ENCODE measurements around the gene C17orf75.

C17orf75 gene

DNA sequence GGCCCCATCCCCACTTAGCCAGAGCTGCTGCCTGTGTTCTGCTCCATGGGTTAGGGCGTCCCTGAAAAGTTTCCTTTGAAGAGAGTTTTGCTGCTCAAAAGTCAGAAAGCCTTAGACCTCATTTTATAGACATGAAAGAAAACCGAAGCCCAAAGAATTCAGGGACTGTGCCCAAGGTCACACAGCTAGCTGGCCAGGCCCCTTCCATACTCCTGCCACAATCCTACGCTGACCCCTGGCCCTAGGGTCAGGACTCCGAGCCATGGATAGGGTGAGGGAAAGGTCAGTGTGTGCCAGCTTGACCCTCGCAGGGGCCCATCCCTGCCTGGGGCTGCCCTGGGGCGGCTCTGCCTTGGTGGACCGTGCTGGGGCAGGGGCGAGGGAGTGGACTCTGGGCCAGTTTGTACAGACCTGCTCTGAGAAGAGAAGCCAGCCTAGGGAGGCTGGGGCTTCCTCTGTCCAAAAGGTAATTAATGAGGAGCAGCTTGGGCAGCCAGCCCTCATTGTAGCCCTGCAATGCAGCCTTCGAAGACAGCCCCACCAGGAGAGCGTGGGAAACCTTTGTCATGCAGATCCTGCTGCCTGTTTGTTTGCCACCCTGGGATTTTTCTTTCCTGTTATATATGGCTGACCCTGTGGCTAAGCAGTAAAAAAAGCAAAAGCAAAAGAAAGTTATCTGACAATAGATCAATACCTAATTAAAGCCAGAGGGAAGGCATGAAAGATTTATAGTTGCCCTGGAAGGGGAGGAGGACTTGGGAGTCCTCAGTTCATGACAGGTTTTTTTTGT lies 38.9 kb downstream of the C17orf75 start:
- DNase-seq: no peak

- no peak for DNase-seq
These were observed 39.9 kb downstream of the C17orf75 start for GRCh38 chr17:32302037-32302436.

- DNase-seq: no peak
These were observed 42.3 kb downstream of the C17orf75 start for GRCh38 chr17:32299580-32300164.

GRCh38 chr17:32298721-32299579 lies 43.0 kb downstream of the C17orf75 start:
- DNase-seq: no peak

DNA sequence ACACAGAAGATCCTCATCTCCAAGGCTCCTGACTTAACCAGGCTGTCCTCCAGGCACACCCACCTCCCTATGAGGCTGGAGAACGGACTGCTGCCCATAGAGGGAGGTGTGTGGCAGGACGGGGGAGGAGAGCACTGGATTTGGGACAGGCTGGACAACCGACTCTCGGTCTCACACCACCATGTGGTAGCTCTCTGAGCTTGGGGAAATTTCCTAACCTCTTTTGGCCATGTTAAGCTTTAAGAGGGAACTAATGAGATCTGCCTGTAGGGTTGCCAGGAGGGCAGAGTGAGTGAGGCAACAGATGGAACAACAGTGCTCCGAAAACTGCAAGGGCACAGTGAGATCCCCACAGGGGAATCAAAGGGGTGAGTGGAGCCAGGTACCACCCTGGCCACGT lies 43.7 kb downstream of the C17orf75 start:
- no peak for DNase-seq

GRCh38 chr17:32297860-32298259 lies 44.1 kb downstream of the C17orf75 start:
- DNase-seq: no peak

DNA sequence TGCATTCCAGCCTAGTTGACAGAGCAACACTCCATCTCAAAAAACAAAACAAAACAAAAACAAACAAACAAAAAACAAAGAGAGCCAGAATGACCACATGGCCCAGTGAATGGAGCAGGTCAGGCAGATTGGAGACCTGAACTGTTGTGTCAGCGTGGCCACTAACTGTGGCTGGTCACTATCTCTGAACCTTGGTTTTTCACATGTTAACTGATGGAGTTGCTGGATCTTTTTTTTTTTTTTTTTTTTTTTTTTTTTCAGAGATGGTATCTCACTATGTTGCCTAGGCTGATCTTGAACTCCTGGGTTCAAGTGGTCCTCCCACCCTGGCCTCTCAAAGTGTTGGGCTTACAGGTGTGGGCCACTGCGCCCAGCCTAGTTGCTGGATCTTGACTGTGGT lies 44.5 kb downstream of the C17orf75 start:
- DNase-seq: no peak

GRCh38 chr17:32292094-32292493 lies 49.9 kb downstream of the C17orf75 start:
- DNase-seq: no peak

DNA sequence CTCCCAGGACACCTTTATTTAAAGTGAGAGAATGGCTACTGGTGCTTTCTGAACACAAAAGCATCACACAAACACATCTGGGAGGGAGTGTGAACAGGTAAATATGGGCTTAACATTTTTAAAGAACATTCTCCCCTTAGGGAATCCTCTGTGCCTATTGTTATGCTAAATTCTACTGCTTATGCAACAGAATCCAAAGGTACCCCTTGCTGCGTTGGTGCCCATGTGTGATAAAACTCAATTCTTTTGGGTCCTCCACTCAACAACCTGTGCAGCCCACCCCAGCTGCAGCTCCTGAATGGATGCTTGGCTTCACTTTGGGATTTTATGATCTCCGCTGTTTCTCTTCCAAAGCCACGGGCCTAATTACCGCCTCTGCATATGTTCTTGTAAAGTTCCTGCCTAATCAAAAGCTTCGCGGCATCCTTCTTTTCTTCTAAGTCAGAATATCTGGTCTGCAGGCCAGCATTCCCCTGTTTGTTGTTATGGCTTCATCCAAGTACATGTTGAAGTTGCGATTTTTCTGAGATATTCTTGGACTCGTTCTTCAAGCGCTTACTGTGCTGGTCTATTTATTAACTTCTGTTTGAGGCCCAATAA lies 52.4 kb downstream of the C17orf75 start:
- DNase-seq: no peak

GRCh38 chr17:32288615-32289014 lies 53.4 kb downstream of the C17orf75 start:
- DNase-seq: no peak

GRCh38 chr17:32287804-32288511 lies 54.0 kb downstream of the C17orf75 start:
- DNase-seq: no peak

- no peak for DNase-seq
These were observed 55.5 kb downstream of the C17orf75 start for GRCh38 chr17:32286518-32286900.

DNA sequence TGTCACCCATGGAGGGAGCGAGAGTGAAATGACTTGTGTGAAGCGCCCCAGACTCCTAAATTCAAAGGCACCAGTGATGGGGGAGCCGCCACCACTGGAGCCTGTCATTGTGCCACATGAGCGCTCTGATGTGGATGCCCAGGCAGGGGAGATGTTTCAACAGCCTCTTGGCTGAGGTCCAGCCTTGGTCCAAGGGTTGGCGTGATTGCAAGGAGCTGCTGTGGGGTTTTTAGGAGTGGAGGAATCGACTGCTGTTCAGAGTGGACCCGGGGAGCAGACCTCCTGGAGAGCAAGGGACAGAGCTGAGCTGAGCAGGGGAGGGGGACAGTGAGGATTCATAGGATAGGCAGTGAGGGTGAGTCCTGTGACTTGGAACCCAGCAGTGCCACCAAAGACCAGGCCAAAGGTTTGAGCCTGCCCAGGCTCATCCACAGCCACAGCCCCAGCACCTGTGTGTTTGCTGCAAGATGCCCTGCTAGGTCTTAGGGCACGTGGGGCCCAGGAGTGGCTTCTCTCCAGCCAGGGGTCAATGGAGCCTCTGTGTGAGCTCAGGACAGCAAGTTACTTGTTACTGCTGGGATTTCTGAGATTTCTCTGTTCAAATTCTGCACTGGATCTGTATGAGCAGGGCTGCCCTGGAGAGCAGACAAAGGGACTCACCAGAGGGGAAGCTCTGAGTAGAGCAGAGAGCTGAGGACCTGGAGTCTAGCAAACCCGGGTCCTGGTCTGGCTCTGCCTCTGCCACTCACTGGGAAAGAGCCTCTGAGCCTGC lies 56.0 kb downstream of the C17orf75 start:
- no peak for DNase-seq

DNA sequence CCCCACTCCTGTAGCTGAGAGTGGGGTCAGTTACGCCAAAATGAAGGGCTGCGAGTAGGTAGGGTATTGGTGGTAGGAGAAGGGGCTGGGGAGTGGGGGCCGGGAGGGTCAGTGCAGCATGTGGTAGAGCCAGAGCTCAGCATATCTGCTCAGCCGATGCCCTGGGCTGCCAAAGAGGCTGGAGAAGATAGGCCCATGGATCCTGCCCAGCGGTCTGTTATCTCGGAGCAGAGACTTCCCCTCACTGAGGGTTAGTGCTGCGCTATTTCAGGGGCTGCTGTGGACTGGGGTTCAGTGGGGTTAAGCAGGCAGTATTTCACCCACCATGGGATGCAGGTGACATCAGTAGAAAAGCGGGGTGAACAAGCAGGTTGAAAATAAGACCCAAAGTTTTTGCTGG lies 56.7 kb downstream of the C17orf75 start:
- DNase-seq: no peak

- DNase-seq: no peak
These were observed 58.2 kb downstream of the C17orf75 start for GRCh38 chr17:32283745-32284201.

DNA sequence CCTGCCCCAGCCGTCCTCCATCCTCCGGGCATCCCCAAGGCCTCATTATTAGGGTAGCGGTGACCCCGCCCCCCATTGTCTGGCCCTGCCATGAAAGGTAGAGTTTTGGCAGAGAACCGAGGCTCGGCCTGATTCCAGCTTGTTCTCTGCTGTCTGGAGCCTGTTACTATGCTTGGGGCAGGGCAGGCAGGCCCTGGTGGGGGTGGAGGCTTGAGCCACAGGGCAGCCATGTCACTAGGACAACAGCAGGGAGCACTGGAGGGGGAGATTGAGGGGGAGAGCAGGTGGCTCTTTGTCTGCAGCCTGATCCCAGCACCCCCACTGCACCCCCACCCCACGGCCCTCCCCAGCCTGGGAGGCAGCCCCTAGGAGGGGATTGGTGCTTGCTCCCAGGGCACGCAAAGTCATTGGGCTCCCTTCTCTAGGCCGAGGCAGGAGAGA lies 60.9 kb downstream of the C17orf75 start:
- no peak for DNase-seq

DNA sequence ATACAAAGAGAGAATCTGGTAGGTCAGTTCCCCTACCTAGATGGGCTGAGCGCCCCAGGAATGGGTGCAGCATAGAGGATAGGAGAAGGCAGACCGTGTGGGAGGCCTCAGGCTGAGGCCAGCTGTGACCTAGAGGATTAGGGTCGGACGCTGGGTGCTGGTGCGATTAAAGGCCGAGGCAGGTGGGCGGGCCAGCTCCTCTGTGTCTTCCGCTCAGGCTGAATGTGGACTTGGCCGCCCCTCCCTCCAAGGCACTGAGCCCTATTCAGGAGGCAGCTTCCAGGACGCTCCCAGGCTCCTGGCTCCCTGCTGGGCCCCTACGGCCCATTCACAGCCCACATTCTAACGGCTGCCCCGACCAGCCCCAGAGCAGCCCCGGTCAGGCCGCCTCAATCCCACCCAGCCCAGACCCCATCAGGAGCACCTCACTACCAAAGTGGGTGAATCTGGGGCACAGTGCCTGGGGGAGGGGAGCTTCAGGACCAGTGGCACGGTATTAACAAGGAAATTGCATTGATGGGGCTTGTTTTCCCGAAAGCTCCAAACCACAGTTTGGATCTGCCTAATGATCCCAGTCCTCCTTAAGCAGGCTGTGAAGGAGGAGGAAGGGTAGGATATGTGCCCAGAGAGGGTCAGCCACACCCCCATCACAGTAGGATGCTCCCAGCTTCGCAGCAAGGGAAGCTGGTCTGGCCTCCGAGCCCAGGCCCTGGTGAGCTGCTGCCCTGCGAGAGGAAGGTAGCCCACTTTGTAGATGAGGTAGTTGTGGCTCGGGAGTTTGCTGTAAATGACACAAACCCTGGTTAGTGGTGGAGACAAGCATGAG lies 61.9 kb downstream of the C17orf75 start:
- no peak for DNase-seq

DNA sequence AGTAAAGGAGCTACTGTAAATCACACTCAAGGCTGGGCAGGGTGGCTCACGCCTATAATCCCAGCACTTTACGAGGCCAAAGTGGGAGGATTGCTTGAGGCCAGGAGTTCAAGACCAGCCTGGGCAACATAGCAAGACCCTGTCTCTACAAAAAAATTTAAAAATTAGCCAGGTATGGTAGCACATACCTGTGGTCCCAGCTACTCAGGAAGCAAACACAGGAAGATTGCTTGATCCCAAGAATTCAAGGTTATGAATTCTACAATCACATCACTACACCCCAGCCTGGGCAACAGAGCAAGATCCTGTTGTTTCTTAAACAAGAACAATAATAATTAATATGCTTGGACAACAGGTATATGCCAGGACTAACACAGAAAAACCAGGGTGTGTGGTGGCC lies 63.2 kb downstream of the C17orf75 start:
- DNase-seq: no peak
